Suprapubic skin (tissue), 4 donors: ENCODE measurements around the gene UQCRHL. TPM values are rescaled to one million over a fixed set of nuclear protein-coding genes. Genes with fewer than 3 reads are reported as not detected.

ENCODE experiments used
- DNase-seq, 2 donors: peaks; one replicate each; pipeline ENCODE4 v3.0.0-alpha.2; 2019; ENCODE audit warnings: low spot score in 2 of 2
- H3K27ac ChIP-seq: fragments of 200-600 bp; sonication (generic); one replicate; pipeline ENCODE4 v1.5.1; 2019
- H3K27me3 ChIP-seq: fragments of 200-600 bp; sonication (generic); one replicate; pipeline ENCODE4 v1.5.1; 2019
- H3K36me3 ChIP-seq: fragments of 200-600 bp; sonication (generic); one replicate; pipeline ENCODE4 v1.5.1; 2019
- H3K4me1 ChIP-seq: fragments of 200-600 bp; sonication (generic); one replicate; pipeline ENCODE4 v1.5.1; 2019
- H3K4me3 ChIP-seq: fragments of 200-600 bp; sonication (generic); one replicate; pipeline ENCODE4 v1.5.1; 2019; ENCODE audit warnings: mild to moderate bottlenecking
- H3K9me3 ChIP-seq: fragments of 200-600 bp; sonication (generic); one replicate; pipeline ENCODE4 v1.5.1; 2019
- CTCF ChIP-seq, 2 donors: fragments of 200-600 bp in 1 of 2; fragments of 450-650 bp in 1 of 2; sonication (generic) in 1 of 2; IDR thresholded peaks; one replicate each; pipeline ENCODE4 v1.5.1; 2016 to 2019; ENCODE audit warnings: antibody characterized with exemption in 2 of 2, mild to moderate bottlenecking in 1 of 2, moderate library complexity in 1 of 2
- EP300 ChIP-seq: sonication (generic); formaldehyde crosslinking; IDR thresholded peaks from one replicate; pipeline ENCODE4 v1.6.1; 2017; ENCODE audit warnings: antibody characterized with exemption
- POLR2A ChIP-seq, 2 donors: fragments of 450-650 bp; IDR thresholded peaks; one replicate each; pipeline ENCODE4 v1.6.1; 2017; ENCODE audit warnings: antibody characterized with exemption in 2 of 2, mild to moderate bottlenecking in 2 of 2, moderate library complexity in 2 of 2
- POLR2AphosphoS5 ChIP-seq, 3 donors: sonication (generic); formaldehyde crosslinking; IDR thresholded peaks; one replicate each; pipeline ENCODE4 v1.6.1; 2017; ENCODE audit warnings: antibody characterized with exemption in 3 of 3
- WGBS: methylation state at CpG from one replicate; pipeline ENCODE4 v1.1.5; 2018; 5-methylcytosine and 5-hydroxymethylcytosine counted together
- total RNA-seq, 4 donors: library from RNA; depleted of rRNA; stranded (reverse); fragments of >200 nt; gene quantifications; one replicate each; pipeline ENCODE4 v1.1.0, GENCODE V29; 2016

UQCRHL gene
- total RNA-seq, 4 donors from 2014 or later = 0.68 to 3.2 (median 1.3) TPM

DNA sequence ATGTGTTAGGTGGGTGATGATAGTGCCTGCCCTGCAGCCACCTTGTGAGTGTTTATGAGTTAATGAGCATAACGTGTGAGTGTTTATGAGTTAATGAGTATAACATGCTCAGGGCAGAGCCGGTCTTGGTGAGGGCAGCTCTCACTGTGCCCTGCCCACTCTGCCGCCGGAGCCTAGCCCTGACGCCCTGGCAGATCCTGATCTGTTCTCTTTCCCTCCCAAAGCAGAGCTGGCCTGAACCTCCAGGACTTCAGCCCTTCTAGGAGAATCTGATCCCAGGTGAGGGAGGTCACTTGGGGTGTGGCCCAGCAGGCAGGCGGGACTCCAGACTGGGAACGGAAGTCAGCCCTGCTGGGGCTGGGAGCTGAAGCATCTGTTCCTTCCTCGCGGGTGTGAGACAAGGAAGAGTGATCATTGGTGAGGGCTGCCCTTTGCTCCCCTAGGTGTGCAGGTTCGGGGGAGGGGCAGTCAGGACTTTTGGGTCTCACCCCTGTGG lies 43.1 kb downstream of the UQCRHL start:
- TF ChIP-seq CTCF (IDR thresholded peaks at IDR 0.05) (no peak), POLR2AphosphoS5 (IDR thresholded peaks at IDR 0.05) (no peak), POLR2A (IDR thresholded peaks at IDR 0.05) (no peak), EP300 (no peak)
- no peak for DNase-seq
- no peak overlapping the region for H3K4me3 ChIP-seq
- H3K27me3 ChIP-seq = peaks cover 2% of the 10 kb centered on the region
- 44% methylated on average over 2 of the region's 10 CpGs for WGBS
- no peak overlapping the region for H3K27ac ChIP-seq
- H3K4me1 ChIP-seq = peaks cover 43% of the 10 kb centered on the region
- peaks cover 28% of the 10 kb centered on the region for H3K36me3 ChIP-seq
- H3K9me3 ChIP-seq = no peaks in the 10 kb centered on the region

- TF ChIP-seq POLR2A (IDR thresholded peaks at IDR 0.05) (no peak), CTCF (IDR thresholded peaks at IDR 0.05) (no peak), POLR2AphosphoS5 (IDR thresholded peaks at IDR 0.05) (no peak), EP300 (no peak)
- Histone ChIP-seq H3K27me3 (peaks cover 7% of the 10 kb centered on the region), H3K9me3 (no peaks in the 10 kb centered on the region), H3K27ac (no peak overlapping the region), H3K36me3 (peaks cover 12% of the 10 kb centered on the region), H3K4me3 (no peak overlapping the region), H3K4me1 (peaks cover 60% of the 10 kb centered on the region)
- WGBS = 84% methylated on average over 10 of the region's 10 CpGs
- no peak for DNase-seq
Observed at GRCh38 chr1:15762546-15762945, 44.9 kb downstream of the UQCRHL start.

GRCh38 chr1:15761366-15762128 lies 45.9 kb downstream of the UQCRHL start:
- TF ChIP-seq POLR2AphosphoS5 (IDR thresholded peaks at IDR 0.05) (no peak), CTCF (IDR thresholded peaks at IDR 0.05) (no peak), POLR2A (IDR thresholded peaks at IDR 0.05) (no peak), EP300 (no peak)
- 77% methylated on average over 8 of the region's 8 CpGs for WGBS
- Histone ChIP-seq H3K4me3 (no peak overlapping the region), H3K27me3 (peaks cover 7% of the 10 kb centered on the region), H3K36me3 (peaks cover 11% of the 10 kb centered on the region), H3K27ac (peak overlapping the region; percentile 60), H3K4me1 (peaks cover 69% of the 10 kb centered on the region), H3K9me3 (no peaks in the 10 kb centered on the region)
- no peak for DNase-seq

GRCh38 chr1:15760520-15761211 lies 46.8 kb downstream of the UQCRHL start:
- no peak for TF ChIP-seq CTCF (IDR thresholded peaks at IDR 0.05)
- no peak for TF ChIP-seq POLR2AphosphoS5 (IDR thresholded peaks at IDR 0.05)
- no peak for TF ChIP-seq POLR2A (IDR thresholded peaks at IDR 0.05)
- no peak for TF ChIP-seq EP300
- H3K27me3 ChIP-seq = peaks cover 7% of the 10 kb centered on the region
- peaks cover 69% of the 10 kb centered on the region for H3K4me1 ChIP-seq
- peak overlapping the region; percentile 62 for H3K4me3 ChIP-seq
- DNase-seq = no peak
- WGBS = 64% methylated on average over 9 of the region's 12 CpGs
- peaks cover 8% of the 10 kb centered on the region for H3K36me3 ChIP-seq
- no peaks in the 10 kb centered on the region for H3K9me3 ChIP-seq
- H3K27ac ChIP-seq = peak overlapping the region; percentile 60
